LNCaP clone FGC (cell line): Measurements from ENCODE around the gene GGT6.
"Not testable (repeated sequence)": the region's sequence is repeated elsewhere in the genome, so short reads cannot be mapped to it uniquely, and the experiment has no call there.

Experiments used
- DNase-seq: peaks from one replicate; pipeline ENCODE4 v3.0.0-alpha.2; 2011; ENCODE audit warnings: low read depth
- H3K4me3 ChIP-seq: 2 replicates; pipeline ENCODE4 v1.5.1; 2011; ENCODE audit warnings: mild to moderate bottlenecking, low read depth, low read length, control low read depth
- TF ChIP-seq, protein P1 (sequence below): IDR thresholded peaks from 2 replicates; pipeline ENCODE4 v1.5.1; 2012; ENCODE audit warnings: mild to moderate bottlenecking; ENCODE audit not compliant: control insufficient read depth, insufficient read depth; ENCODE audit errors: extremely low read depth

GGT6 gene

DNA sequence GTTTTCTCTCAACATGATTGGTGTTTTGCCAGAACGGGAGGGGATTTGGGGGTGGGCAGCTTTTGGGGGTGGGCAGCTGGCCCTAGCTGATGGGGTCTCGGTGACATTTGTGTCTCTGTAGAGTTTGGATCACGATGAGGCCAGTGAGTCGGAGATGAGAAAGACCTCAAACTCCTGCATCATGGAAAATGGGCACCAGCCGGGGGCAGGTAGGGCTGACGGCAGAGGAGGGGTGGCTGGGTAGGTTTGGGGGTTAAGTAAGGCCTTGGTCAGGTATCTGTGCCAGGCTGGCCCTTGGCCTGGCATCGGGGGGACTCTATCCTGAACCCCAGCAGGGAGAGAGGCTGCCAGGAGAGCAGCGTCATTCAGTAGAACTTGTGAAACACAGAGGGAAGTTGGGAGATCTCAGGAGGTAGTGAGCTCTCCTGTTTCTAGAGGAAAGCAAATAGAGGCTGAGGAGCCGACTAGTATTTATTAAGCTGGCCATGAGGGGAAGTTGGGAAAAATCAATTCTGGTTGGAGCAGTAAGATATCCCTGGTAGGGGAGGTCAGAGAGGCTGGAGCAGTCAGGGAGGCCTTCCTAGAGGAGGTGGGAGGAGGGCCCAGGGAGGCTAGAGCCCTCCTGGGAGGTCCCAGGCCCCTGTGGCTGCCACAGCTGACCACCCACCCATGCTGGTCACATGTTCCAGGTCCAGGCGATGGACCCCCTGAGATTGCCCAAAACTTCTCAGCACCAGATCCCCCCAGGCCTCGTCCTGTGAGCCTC, 32.0 kb upstream of the GGT6 start:
- no peak overlapping the region for H3K4me3 ChIP-seq
- TF ChIP-seq, protein P1, sequence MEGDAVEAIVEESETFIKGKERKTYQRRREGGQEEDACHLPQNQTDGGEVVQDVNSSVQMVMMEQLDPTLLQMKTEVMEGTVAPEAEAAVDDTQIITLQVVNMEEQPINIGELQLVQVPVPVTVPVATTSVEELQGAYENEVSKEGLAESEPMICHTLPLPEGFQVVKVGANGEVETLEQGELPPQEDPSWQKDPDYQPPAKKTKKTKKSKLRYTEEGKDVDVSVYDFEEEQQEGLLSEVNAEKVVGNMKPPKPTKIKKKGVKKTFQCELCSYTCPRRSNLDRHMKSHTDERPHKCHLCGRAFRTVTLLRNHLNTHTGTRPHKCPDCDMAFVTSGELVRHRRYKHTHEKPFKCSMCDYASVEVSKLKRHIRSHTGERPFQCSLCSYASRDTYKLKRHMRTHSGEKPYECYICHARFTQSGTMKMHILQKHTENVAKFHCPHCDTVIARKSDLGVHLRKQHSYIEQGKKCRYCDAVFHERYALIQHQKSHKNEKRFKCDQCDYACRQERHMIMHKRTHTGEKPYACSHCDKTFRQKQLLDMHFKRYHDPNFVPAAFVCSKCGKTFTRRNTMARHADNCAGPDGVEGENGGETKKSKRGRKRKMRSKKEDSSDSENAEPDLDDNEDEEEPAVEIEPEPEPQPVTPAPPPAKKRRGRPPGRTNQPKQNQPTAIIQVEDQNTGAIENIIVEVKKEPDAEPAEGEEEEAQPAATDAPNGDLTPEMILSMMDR: no peak
- DNase-seq: no peak

DNA sequence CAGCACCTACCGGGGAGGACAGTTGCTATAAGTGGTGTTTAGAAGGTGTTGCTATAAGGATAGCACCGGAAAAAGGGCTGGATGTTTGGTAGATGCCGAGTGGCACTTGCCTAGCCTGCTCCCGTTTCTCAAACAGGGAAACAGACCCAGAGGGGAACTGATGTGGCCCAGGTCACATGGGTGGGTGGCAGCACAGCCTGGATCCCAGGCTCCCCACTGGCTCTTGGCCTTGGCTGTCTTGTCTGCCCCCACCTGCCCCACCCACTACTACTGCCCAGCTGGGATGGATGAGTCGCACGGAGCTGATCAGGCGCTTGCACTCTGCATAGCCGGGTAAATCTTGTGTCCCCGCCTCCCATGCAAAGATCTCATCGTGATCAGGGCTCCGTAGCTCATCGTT, 31.2 kb upstream of the GGT6 start:
- no peak overlapping the region for H3K4me3 ChIP-seq
- TF ChIP-seq, protein P1: no peak
- DNase-seq: no peak

DNA sequence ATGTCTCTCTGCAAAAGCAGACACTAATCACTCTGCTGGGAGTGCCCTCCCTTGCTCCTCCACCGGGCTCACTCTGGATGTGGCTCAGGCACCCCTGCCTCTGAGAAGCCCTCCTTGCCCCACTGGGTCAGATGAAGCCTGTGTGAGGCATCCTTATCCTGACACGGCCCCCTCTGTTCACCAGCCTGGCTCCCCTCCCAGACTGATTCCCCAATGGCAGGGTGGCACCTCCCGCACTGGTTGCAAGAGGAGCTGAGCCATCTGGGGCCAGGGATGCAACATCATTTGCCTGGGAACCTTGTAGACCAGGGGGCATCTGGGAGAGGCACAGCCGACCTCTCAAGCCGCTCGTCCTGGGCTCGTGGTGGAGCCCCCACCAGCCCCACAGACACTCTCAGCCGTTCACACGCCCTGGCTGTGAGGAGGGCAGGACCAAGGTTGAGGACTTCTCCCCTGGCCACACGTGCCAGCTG, 30.6 kb upstream of the GGT6 start:
- DNase-seq: no peak
- no peak overlapping the region for H3K4me3 ChIP-seq
- TF ChIP-seq, protein P1: no peak

DNA sequence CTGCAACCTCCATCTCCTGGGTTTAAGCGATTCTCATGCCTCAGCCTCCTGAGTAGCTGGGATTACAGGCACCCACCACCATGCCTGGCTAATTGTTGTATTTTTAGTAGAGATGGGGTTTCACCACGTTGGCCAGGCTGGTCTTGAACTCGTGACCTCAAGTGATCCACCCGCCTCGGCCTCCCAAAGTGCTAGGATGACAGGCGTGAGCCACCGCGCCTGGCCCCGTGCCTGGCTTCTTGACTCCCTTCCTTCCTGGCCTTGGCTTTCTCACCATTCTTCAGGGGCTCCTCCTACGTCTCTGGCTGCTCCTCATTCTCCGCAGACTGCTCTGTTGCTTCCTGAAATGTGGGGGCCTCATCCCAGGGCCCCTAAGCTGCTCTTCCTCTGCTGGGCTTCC, 29.7 kb upstream of the GGT6 start:
- not testable (repeated sequence) for H3K4me3 ChIP-seq, DNase-seq

DNA sequence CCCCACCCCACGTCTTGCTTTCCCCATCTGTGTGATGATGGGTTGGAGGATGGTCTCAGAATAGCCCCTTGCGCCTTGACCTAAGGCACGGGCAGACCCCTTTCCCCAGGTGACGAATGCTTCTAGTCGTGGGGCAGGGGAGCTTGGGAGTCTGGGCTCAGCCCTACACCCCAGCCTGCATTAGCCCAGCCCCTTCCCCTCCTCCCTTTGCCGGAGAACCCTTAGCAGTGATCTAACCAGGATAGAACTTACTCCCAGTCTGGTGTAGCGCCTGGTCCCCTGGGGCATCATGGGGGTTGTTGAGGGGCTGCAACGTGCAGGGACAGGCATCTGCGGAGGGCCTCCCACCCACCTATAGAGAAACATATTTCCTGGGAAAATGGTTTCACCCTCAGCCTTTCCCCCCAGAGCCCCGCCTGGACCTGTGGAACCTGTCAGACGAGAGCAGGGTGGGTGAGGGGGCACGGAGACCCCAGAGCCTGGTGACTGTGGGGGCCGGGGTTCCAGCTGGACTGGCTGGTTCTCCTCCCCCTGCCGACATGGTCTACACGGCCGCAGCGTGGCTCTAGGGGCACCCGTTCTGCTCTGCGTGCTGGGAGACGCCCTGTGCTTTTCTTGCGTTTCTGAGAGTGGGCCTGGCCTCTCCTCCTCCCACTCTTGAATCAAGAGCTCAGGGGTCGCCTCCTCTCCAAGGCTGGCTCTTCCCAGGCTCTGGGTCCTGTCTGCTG, 28.7 kb upstream of the GGT6 start:
- no peak for DNase-seq
- no peak overlapping the region for H3K4me3 ChIP-seq
- TF ChIP-seq, protein P1: no peak

DNA sequence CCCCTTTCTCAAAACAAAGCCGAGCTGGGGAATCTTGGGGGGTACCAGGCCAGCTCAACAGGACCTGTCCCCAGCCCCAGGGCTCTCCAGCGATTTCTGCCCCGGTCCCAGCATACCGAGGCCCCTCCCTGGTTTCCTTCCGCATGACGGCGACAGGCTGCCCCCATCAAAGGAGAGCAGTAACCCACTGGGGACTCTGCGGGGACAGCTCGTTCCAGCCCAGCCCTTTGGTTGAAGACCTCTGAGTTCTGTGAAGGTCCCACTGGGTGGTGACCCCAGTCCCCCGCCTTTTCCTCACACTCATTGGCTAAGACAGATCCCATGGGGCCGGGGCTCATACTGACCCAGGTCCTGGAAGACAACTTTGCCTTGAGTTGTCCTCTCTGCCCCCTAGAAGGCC, 28.0 kb upstream of the GGT6 start:
- DNase-seq: no peak
- H3K4me3 ChIP-seq: no peak overlapping the region
- TF ChIP-seq, protein P1: no peak

DNA sequence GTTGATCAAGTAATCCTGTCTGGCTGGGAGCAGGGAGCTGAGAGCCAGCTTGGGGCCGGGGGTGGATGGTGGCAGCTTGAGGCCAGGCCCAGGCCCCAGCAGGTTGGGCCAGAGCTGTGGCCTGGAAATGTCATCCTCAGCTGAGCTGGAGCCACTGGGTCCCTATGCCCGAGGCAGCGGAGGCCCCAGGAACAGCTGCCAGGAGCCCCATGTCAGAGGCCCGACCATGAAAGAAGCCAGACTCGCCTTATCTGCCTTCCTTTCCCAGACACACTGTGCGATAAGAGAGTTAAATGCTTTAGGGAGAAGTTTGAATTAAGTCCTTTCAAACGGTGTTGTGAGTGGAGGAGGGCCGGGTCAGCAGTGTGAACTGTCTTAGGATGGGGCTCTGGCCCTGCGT, 27.4 kb upstream of the GGT6 start:
- no peak overlapping the region for H3K4me3 ChIP-seq
- TF ChIP-seq, protein P1: no peak
- no peak for DNase-seq
